HFF-Myc (cell line): Measurements from ENCODE around the gene ATOX1.
A peak's percentile ranks its signal among the peaks of the same experiment; 100 is the strongest.

ENCODE experiments used
- DNase-seq: peaks from one replicate; pipeline ENCODE4 v3.0.0-alpha.2; 2011; ENCODE audit warnings: low read depth; ENCODE audit errors: extremely low read depth
- H3K4me3 ChIP-seq: replicated peaks from 2 replicates; pipeline ENCODE4 v1.5.1; 2011; ENCODE audit warnings: low read depth, mild to moderate bottlenecking, control low read depth, low read length
- CTCF ChIP-seq: IDR thresholded peaks from 2 replicates; pipeline ENCODE4 v1.5.1; 2012; ENCODE audit warnings: mild to moderate bottlenecking, low read depth, low read length, control low read depth; ENCODE audit errors: missing control alignments

ATOX1 gene

GRCh38 chr5:151770383-151771258, 12.2 kb upstream of the ATOX1 start:
- peak; percentile 31 for DNase-seq
- no peak for TF ChIP-seq CTCF
- peak overlapping the region; percentile 53 for H3K4me3 ChIP-seq

- TF ChIP-seq CTCF: no peak
- no peak for DNase-seq
- no peak overlapping the region for H3K4me3 ChIP-seq
Observed at GRCh38 chr5:151766975-151767374, 8.5 kb upstream of the ATOX1 start.

- no peak overlapping the region for H3K4me3 ChIP-seq
- DNase-seq: no peak
- no peak for TF ChIP-seq CTCF
Observed at GRCh38 chr5:151764801-151765200, 6.4 kb upstream of the ATOX1 start.

- no peak for DNase-seq
- no peak for TF ChIP-seq CTCF
- H3K4me3 ChIP-seq: peak overlapping the region; percentile 69
Observed at GRCh38 chr5:151758141-151758429, 346 bp downstream of the ATOX1 start.

- peak overlapping the region; percentile 69 for H3K4me3 ChIP-seq
- no peak for TF ChIP-seq CTCF
- DNase-seq: no peak
Observed at GRCh38 chr5:151757233-151758140, 944 bp downstream of the ATOX1 start.

- H3K4me3 ChIP-seq: no peak overlapping the region
- TF ChIP-seq CTCF: no peak
- no peak for DNase-seq
Observed at GRCh38 chr5:151755383-151755782, 3.0 kb downstream of the ATOX1 start.
